K562 (cell line): Measurements from ENCODE around the gene FANCD2. TPM values are rescaled to one million over a fixed set of nuclear protein-coding genes. Genes with fewer than 3 reads are reported as not detected.

Experiments
- ATAC-seq: fragments of 200-7000 bp; cut with Tn5 transposase; 3 replicates; pipeline ENCODE4 v1.9.1; 2020; ENCODE audit warnings: moderate library complexity
- BruUV-seq: library from RNA; stranded (reverse); fragments of 400-500 nt; replicated peaks from 2 replicates; lab custom pipeline; 2021; lab: Mats Ljungman, UMichigan
- CTCF ChIA-PET: fragments of 300-600 bp; formaldehyde crosslinking; extraction: SDS; loops from one replicate; lab custom pipeline; 2021; ENCODE audit warnings: low intra/inter-chr PET ratio; lab: Yijun Ruan, JAX
- POLR2A ChIA-PET: fragments of 300-600, 350-650 bp; sonication (Branson Sonifier 250); formaldehyde crosslinking; extraction: SDS; loops from one replicate; lab custom pipeline; 2021; ENCODE audit warnings: antibody characterized with exemption, inconsistent platforms; lab: Yijun Ruan, JAX
- DNase-seq, 4 experiments: peaks; one replicate each; pipeline versions ENCODE4 v3.0.0 to v3.0.0-alpha.2; 2011 to 2018; ENCODE audit warnings: low spot score in 3 of 4, mixed read lengths in 3 of 4; ENCODE audit errors: extremely low read depth in 1 of 4
- FAIRE-seq: peaks from 2 replicates; lab custom pipeline; 2011; peaks lifted over from hg19 to GRCh38; lab: Jason Lieb, UNC
- H2AFZ ChIP-seq: 2 replicates; pipeline ENCODE4 v1.6.0; 2011; ENCODE audit warnings: low read depth, low read length, control low read depth, inconsistent platforms
- H3K27ac ChIP-seq: fragments of 200-600 bp; 3 replicates; pipeline ENCODE4 v1.8.0; 2011; ENCODE audit warnings: low read depth, mild to moderate bottlenecking, control low read depth, inconsistent platforms, low read length, moderate library complexity, mixed read lengths; ENCODE audit errors: extremely low read depth
- H3K27me3 ChIP-seq, 2 experiments: fragments of 300-600 bp in 1 of 2; 2 replicates in 1 of 2; 3 replicates in 1 of 2; pipeline versions ENCODE4 v1.6.0 to v1.8.0; 2011; ENCODE audit warnings: inconsistent platforms in 2 of 2, low read length in 2 of 2, mild to moderate bottlenecking in 1 of 2, mixed read lengths in 1 of 2, moderate library complexity in 1 of 2; ENCODE audit not compliant: control insufficient read depth in 2 of 2, insufficient read depth in 2 of 2
- H3K36me3 ChIP-seq: fragments of 300-600 bp; 3 replicates; pipeline ENCODE4 v1.8.0; 2011; ENCODE audit warnings: mild to moderate bottlenecking, low read length, inconsistent platforms; ENCODE audit not compliant: control insufficient read depth, insufficient read depth
- H3K4me1 ChIP-seq, 2 experiments: fragments of 200-600 bp in 1 of 2; replicated peaks in 1 of 2; 2 replicates in 1 of 2; 3 replicates in 1 of 2; pipeline versions ENCODE4 v1.5.1 to v1.8.0; 2011; ENCODE audit warnings: inconsistent platforms in 2 of 2, low read length in 2 of 2, mild to moderate bottlenecking in 1 of 2, mixed read lengths in 1 of 2, moderate library complexity in 1 of 2; ENCODE audit not compliant: control insufficient read depth in 2 of 2, insufficient read depth in 2 of 2
- H3K4me2 ChIP-seq: 2 replicates; pipeline ENCODE4 v1.6.1; 2011; ENCODE audit warnings: low read length, control low read depth, inconsistent platforms, mixed read lengths; ENCODE audit not compliant: insufficient read depth
- H3K4me3 ChIP-seq: fragments of 200-600 bp; sonication (generic), shearing (Covaris generic); 2 replicates; pipeline ENCODE4 v1.5.1; 2016; ENCODE audit warnings: control low read depth, inconsistent platforms
- H3K79me2 ChIP-seq: fragments of 200-600 bp; 3 replicates; pipeline ENCODE4 v1.8.0; 2011; ENCODE audit warnings: low read length, inconsistent platforms; ENCODE audit not compliant: control insufficient read depth, insufficient read depth
- H3K9ac ChIP-seq, 2 experiments: 2 replicates each; pipeline versions ENCODE4 v1.6.0 to v1.6.1; 2011; ENCODE audit warnings: low read depth in 2 of 2, low read length in 2 of 2, control low read depth in 1 of 2, inconsistent platforms in 1 of 2, mild to moderate bottlenecking in 1 of 2, mixed read lengths in 1 of 2; ENCODE audit not compliant: insufficient read depth in 1 of 2
- H3K9me1 ChIP-seq: one replicate; pipeline ENCODE4 v1.6.0; 2011; ENCODE audit warnings: inconsistent platforms, mild to moderate bottlenecking, low read length, moderate library complexity; ENCODE audit not compliant: control insufficient read depth, insufficient read depth
- H3K9me3 ChIP-seq: replicated peaks from 2 replicates; pipeline ENCODE4 v1.5.1; 2011; ENCODE audit warnings: low read depth, low read length, inconsistent platforms; ENCODE audit not compliant: control insufficient read depth, insufficient read depth
- H4K20me1 ChIP-seq: replicated peaks from 2 replicates; pipeline ENCODE4 v1.6.1; 2011; ENCODE audit warnings: low read length, inconsistent platforms, mixed read lengths; ENCODE audit not compliant: control insufficient read depth, insufficient read depth
- CHD1 ChIP-seq: fragments of 200-600 bp; sonication (generic); IDR thresholded peaks from one replicate; pipeline ENCODE4 v1.6.1; 2012; ENCODE audit warnings: mild to moderate bottlenecking, moderate library complexity, low read length, inconsistent platforms
- CREM ChIP-seq: IDR thresholded peaks from 2 replicates; pipeline ENCODE4 v1.6.1; 2014; ENCODE audit warnings: antibody characterized with exemption, low read depth
- DNMT1 ChIP-seq: fragments of 450-650 bp; IDR thresholded peaks from 2 replicates; pipeline ENCODE4 v1.6.1; 2016; ENCODE audit warnings: antibody characterized with exemption, mild to moderate bottlenecking
- EP300 ChIP-seq: IDR thresholded peaks from 2 replicates; pipeline ENCODE4 v1.6.1; 2012; ENCODE audit warnings: low read length, improper control_type of control experiment
- EP400 ChIP-seq: fragments of 450-650 bp; IDR thresholded peaks from 2 replicates; pipeline ENCODE4 v1.6.1; 2017; ENCODE audit warnings: antibody characterized with exemption, mild to moderate bottlenecking, moderate library complexity
- ETV1 ChIP-seq: fragments of 450-650 bp; conservative IDR thresholded peaks from 2 replicates; pipeline ENCODE4 v1.6.1; 2016; ENCODE audit warnings: missing genetic modification characterization, control low read depth, low read depth, missing compliant biosample characterization
- GATAD2B ChIP-seq: fragments of 450-650 bp; IDR thresholded peaks from 2 replicates; pipeline ENCODE4 v1.6.1; 2017; ENCODE audit warnings: mild to moderate bottlenecking, borderline replicate concordance
- MCM2 ChIP-seq: fragments of 450-650 bp; IDR thresholded peaks from 2 replicates; pipeline ENCODE4 v1.6.1; 2017; ENCODE audit warnings: low read depth, mild to moderate bottlenecking
- RHOXF2B ChIP-seq: fragments of 250-450 bp; sonication (Bioruptor Pico); conservative IDR thresholded peaks from 2 replicates; pipeline ENCODE4 v1.5.1; 2021
- SMARCB1 ChIP-seq: IDR thresholded peaks from 2 replicates; pipeline ENCODE4 v1.6.1; 2011; ENCODE audit warnings: improper control_type of control experiment, low read depth; ENCODE audit not compliant: insufficient read length
- THAP12 ChIP-seq: fragments of 250-450 bp; sonication (Bioruptor Pico); IDR thresholded peaks from 2 replicates; pipeline ENCODE4 v1.9.0; 2021; ENCODE audit warnings: mild to moderate bottlenecking, inconsistent platforms
- TRIM24 ChIP-seq, 2 experiments: fragments of 450-650 bp; IDR thresholded peaks; 2 replicates each; pipeline ENCODE4 v1.6.1; 2016
- TRIM25 ChIP-seq: fragments of 450-650 bp; IDR thresholded peaks from 2 replicates; pipeline ENCODE4 v1.7.0; 2016; ENCODE audit warnings: borderline replicate concordance
- VEZF1 ChIP-seq: fragments of 200-800 bp; sonication (Bioruptor generic); IDR thresholded peaks from 2 replicates; pipeline ENCODE4 v1.6.1; 2017; ENCODE audit warnings: missing genetic modification characterization, missing compliant biosample characterization
- ZNF263 ChIP-seq: sonication (generic); formaldehyde crosslinking; IDR thresholded peaks from 2 replicates; pipeline ENCODE4 v1.8.0; 2022; ENCODE audit warnings: mild to moderate bottlenecking, missing genetic modification reagents, borderline replicate concordance
- WGBS: fragments of 100-300 bp; shearing (Covaris generic); methylation state at CpG from one replicate; pipeline ENCODE4 v1.1.6; 2016; ENCODE audit warnings: low coverage, mixed read lengths; ENCODE audit not compliant: insufficient coverage; ENCODE audit errors: missing lambda C conversion rate; 5-methylcytosine and 5-hydroxymethylcytosine counted together
- in situ Hi-C: fragments of 300-500 bp; cut with MboI; formaldehyde crosslinking; loops from 4 replicates; pipeline ENCODE4 v1.15.0; 2018; ENCODE audit warnings: inconsistent platforms, mixed read lengths
- intact Hi-C: fragments of 100-400 bp; cut with micrococcal nuclease; formaldehyde crosslinking; loops from 2 replicates; pipeline ENCODE4 v1.14.2; 2022
- polyA plus RNA-seq, 8 experiments: library from polyadenylated mRNA; depleted of rRNA in 4 of 8; stranded (reverse) in 5 of 8; unstranded in 3 of 8; fragments of >200 nt; fragmentation: Nextera tagmentation in 2 of 8; fragmentation: Illumina TruSeq in 1 of 8; extraction: Ambion mirVana in 2 of 8; extraction: Trizol in 1 of 8; gene quantifications; 2 replicates each; pipeline versions ENCODE4 v1.2.1 to v1.2.3, GENCODE V29; 2011 to 2014; ENCODE audit warnings: inconsistent platforms in 1 of 8, missing spikeins in 1 of 8
- total RNA-seq, 7 experiments: library from RNA; depleted of rRNA in 6 of 7; stranded (reverse); fragments of >200 nt in 6 of 7; fragmentation: Illumina TruSeq in 2 of 7; extraction: Trizol in 2 of 7; gene quantifications; 2 replicates each; pipeline versions ENCODE4 v1.2.1 to v1.2.3, GENCODE V29; 2011 to 2021; ENCODE audit warnings: low replicate concordance in 1 of 7

The FANCD2 gene
- total and polyA plus RNA-seq, 9 of the 15 experiments (the other 6 are each of a cell fraction or from before 2014, with no cell fraction given) = 59.4 to 137 (median 96.1) TPM

GRCh38 chr3:10116138-10116460 is 89.9 kb downstream of the FANCD2 start:
- ATAC-seq (peak; percentile 59), DNase-seq (peak; percentile 40 to 60 (median 52)), FAIRE-seq (no peak)
- intact Hi-C loops (no loop called here), in situ Hi-C loops (no loop called here)
- peaks cover 9 to 14% of the 10 kb centered on the region in 2 experiments; a peak in 3 of 5 replicates for H3K4me1 ChIP-seq
- CTCF ChIA-PET = no interaction called here
- peak overlapping the region; percentile 100 for H3K4me2 ChIP-seq
- H3K36me3 ChIP-seq = peaks cover 30% of the 10 kb centered on the region
- H3K4me3 ChIP-seq = peak overlapping the region; percentile 67
- POLR2A ChIA-PET = interaction anchor here (0.7 to 2.4 kb wide), 5 partner anchors 9 to 27 kb away, joined by 3 to 7 read pairs (median 3); no protein-coding TSS in a partner anchor
- BruUV-seq = no TSS peak
- H3K9ac ChIP-seq = peak overlapping the region; percentile 77 to 96
- peaks cover 55% of the 10 kb centered on the region for H3K79me2 ChIP-seq
- 1% methylated on average over 10 of the region's 10 CpGs for WGBS
- H4K20me1 ChIP-seq = peaks cover 12% of the 10 kb centered on the region; the same call in 1 of the 2 replicates
- H3K27ac ChIP-seq = peak overlapping the region; percentile 78
- no peaks in the 10 kb centered on the region for H3K9me3 ChIP-seq
- peak overlapping the region; percentile 93 for H2AFZ ChIP-seq
- no peaks in the 10 kb centered on the region for H3K9me1 ChIP-seq
- H3K27me3 ChIP-seq = no peaks in the 10 kb centered on the region
- no peak for TF ChIP-seq EP300
- TF ChIP-seq TRIM24 (IDR thresholded peaks at IDR 0.05) = no peak
- peak; percentile 21; the same call in 1 of the 2 replicates for TF ChIP-seq VEZF1 (CRISPR knock-in tag)
- no peak for TF ChIP-seq MCM2
- TF ChIP-seq CHD1 = peak; percentile 74
- TF ChIP-seq DNMT1 = no peak
- no peak for TF ChIP-seq GATAD2B
- no peak for TF ChIP-seq EP400
- TF ChIP-seq RHOXF2B (CRISPR knock-in tag) = no peak
- TF ChIP-seq ETV1 (tag) = peak; percentile 67
- 0 out of 2 replicates have a peak, but pooled peaks have one; percentile 29 for TF ChIP-seq THAP12 (CRISPR knock-in tag)
- 0 out of 2 replicates have a peak, but pooled peaks have one; percentile 36 for TF ChIP-seq TRIM25
- no peak for TF ChIP-seq SMARCB1
- TF ChIP-seq CREM = peak; percentile 39; the same call in 1 of the 2 replicates
- TF ChIP-seq ZNF263 = 0 out of 2 replicates have a peak, but pooled peaks have one; percentile 5
